K562 (cell line): Measurements from ENCODE around the gene CERS6. TPM values are rescaled to one million over a fixed set of nuclear protein-coding genes. Genes with fewer than 3 reads are reported as not detected.

Experiments
- ATF1 ChIP-seq, 2 experiments: fragments of 450-650 bp in 1 of 2; IDR thresholded peaks; 2 replicates each; pipeline ENCODE4 v1.6.1; 2016; ENCODE audit warnings: missing compliant biosample characterization in 1 of 2, missing genetic modification characterization in 1 of 2
- ATF2 ChIP-seq: sonication (generic); formaldehyde crosslinking; IDR thresholded peaks from 2 replicates; pipeline ENCODE4 v1.8.1; 2022; ENCODE audit warnings: missing genetic modification reagents
- CXXC5 ChIP-seq: fragments of 250-450 bp; sonication (Bioruptor Pico); IDR thresholded peaks from 2 replicates; pipeline ENCODE4 v1.8.0; 2022; ENCODE audit warnings: inconsistent platforms, mild to moderate bottlenecking, moderate library complexity
- KAT7 ChIP-seq: sonication (generic); formaldehyde crosslinking; IDR thresholded peaks from 2 replicates; pipeline ENCODE4 v1.8.0; 2022; ENCODE audit warnings: missing genetic modification reagents, mild to moderate bottlenecking, borderline replicate concordance
- KHSRP ChIP-seq: fragments of 450-650 bp; IDR thresholded peaks from 2 replicates; pipeline ENCODE4 v1.6.1; 2017
- MLLT1 ChIP-seq, 2 experiments: fragments of 450-650 bp; IDR thresholded peaks; 2 replicates each; pipeline ENCODE4 v1.6.1; 2016
- POLR3A ChIP-seq: IDR thresholded peaks from 2 replicates; pipeline ENCODE4 v1.6.1; 2011; ENCODE audit warnings: borderline replicate concordance, mild to moderate bottlenecking, moderate library complexity; ENCODE audit not compliant: insufficient read length, insufficient read depth; ENCODE audit errors: extremely low read depth
- TRIM25 ChIP-seq: fragments of 450-650 bp; IDR thresholded peaks from 2 replicates; pipeline ENCODE4 v1.7.0; 2016; ENCODE audit warnings: borderline replicate concordance
- ZNF24 ChIP-seq: fragments of 450-650 bp; IDR thresholded peaks from 2 replicates; pipeline ENCODE4 v1.6.1; 2016
- ZNF311 ChIP-seq: fragments of 250-450 bp; sonication (Bioruptor Pico); IDR thresholded peaks from 2 replicates; pipeline ENCODE4 v1.4.0; 2020; ENCODE audit warnings: mild to moderate bottlenecking, moderate library complexity
- ZNF444 ChIP-seq: fragments of 250-450 bp; sonication (Bioruptor Pico); IDR thresholded peaks from 2 replicates; pipeline ENCODE4 v1.4.0; 2020; ENCODE audit warnings: mild to moderate bottlenecking, moderate library complexity
- ZNF507 ChIP-seq: conservative IDR thresholded peaks from 2 replicates; pipeline ENCODE4 v1.6.1; 2017; ENCODE audit warnings: missing genetic modification characterization, missing compliant biosample characterization
- ZNF699 ChIP-seq: fragments of 250-450 bp; sonication (Bioruptor Pico); IDR thresholded peaks from 2 replicates; pipeline ENCODE4 v1.8.0; 2021; ENCODE audit warnings: mild to moderate bottlenecking, moderate library complexity; ENCODE audit not compliant: insufficient replicate concordance
- polyA plus RNA-seq, 8 experiments: library from polyadenylated mRNA; depleted of rRNA in 4 of 8; stranded (reverse) in 5 of 8; unstranded in 3 of 8; fragments of >200 nt; fragmentation: Nextera tagmentation in 2 of 8; fragmentation: Illumina TruSeq in 1 of 8; extraction: Ambion mirVana in 2 of 8; extraction: Trizol in 1 of 8; gene quantifications; 2 replicates each; pipeline versions ENCODE4 v1.2.1 to v1.2.3, GENCODE V29; 2011 to 2014; ENCODE audit warnings: inconsistent platforms in 1 of 8, missing spikeins in 1 of 8
- total RNA-seq, 7 experiments: library from RNA; depleted of rRNA in 6 of 7; stranded (reverse); fragments of >200 nt in 6 of 7; fragmentation: Illumina TruSeq in 2 of 7; extraction: Trizol in 2 of 7; gene quantifications; 2 replicates each; pipeline versions ENCODE4 v1.2.1 to v1.2.3, GENCODE V29; 2011 to 2021; ENCODE audit warnings: low replicate concordance in 1 of 7
- TF ChIP-seq, protein P1 (sequence below), 2 experiments: fragments of 450-650 bp; IDR thresholded peaks; 2 replicates each; pipeline ENCODE4 v1.6.1; 2018; ENCODE audit warnings: mild to moderate bottlenecking in 2 of 2, low read depth in 1 of 2; ENCODE audit not compliant: partially characterized antibody in 2 of 2

CERS6 gene
- total and polyA plus RNA-seq, 9 of the 15 experiments (the other 6 are each of a cell fraction or from before 2014, with no cell fraction given): 1.6 to 13.6 (median 11.4) TPM

GRCh38 chr2:168773719-168774521, 317.8 kb downstream of the CERS6 start (continued):
- TF ChIP-seq, protein P1, sequence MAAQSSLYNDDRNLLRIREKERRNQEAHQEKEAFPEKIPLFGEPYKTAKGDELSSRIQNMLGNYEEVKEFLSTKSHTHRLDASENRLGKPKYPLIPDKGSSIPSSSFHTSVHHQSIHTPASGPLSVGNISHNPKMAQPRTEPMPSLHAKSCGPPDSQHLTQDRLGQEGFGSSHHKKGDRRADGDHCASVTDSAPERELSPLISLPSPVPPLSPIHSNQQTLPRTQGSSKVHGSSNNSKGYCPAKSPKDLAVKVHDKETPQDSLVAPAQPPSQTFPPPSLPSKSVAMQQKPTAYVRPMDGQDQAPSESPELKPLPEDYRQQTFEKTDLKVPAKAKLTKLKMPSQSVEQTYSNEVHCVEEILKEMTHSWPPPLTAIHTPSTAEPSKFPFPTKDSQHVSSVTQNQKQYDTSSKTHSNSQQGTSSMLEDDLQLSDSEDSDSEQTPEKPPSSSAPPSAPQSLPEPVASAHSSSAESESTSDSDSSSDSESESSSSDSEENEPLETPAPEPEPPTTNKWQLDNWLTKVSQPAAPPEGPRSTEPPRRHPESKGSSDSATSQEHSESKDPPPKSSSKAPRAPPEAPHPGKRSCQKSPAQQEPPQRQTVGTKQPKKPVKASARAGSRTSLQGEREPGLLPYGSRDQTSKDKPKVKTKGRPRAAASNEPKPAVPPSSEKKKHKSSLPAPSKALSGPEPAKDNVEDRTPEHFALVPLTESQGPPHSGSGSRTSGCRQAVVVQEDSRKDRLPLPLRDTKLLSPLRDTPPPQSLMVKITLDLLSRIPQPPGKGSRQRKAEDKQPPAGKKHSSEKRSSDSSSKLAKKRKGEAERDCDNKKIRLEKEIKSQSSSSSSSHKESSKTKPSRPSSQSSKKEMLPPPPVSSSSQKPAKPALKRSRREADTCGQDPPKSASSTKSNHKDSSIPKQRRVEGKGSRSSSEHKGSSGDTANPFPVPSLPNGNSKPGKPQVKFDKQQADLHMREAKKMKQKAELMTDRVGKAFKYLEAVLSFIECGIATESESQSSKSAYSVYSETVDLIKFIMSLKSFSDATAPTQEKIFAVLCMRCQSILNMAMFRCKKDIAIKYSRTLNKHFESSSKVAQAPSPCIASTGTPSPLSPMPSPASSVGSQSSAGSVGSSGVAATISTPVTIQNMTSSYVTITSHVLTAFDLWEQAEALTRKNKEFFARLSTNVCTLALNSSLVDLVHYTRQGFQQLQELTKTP (IDR thresholded peaks at IDR 0.05; ENCODE audit: low read depth in 1 of 2, partially characterized antibody in 2 of 2): peak; percentile 74 to 96
- TF ChIP-seq ZNF699 (CRISPR knock-in tag) (no peak), ATF1 (CRISPR knock-in tag; IDR thresholded peaks at IDR 0.05) (no peak), ATF1 (tag; IDR thresholded peaks at IDR 0.05) (peak; percentile 80), KHSRP (peak; percentile 89), ZNF444 (no peak), ZNF507 (tag) (no peak), ZNF311 (peak; percentile 82), TRIM25 (no peak), CXXC5 (CRISPR knock-in tag) (peak; percentile 72), MLLT1 (IDR thresholded peaks at IDR 0.05) (peak; percentile 45 to 96; a peak in 3 of 4 replicates), ATF2 (CRISPR knock-in tag) (no peak), POLR3A (no peak), ZNF24 (peak; percentile 66), KAT7 (CRISPR knock-in tag) (no peak)
